Mucosa of descending colon (tissue), 3 donors: ENCODE results near the gene DIDO1. TPM values are rescaled to one million over a fixed set of nuclear protein-coding genes. Genes with fewer than 3 reads are reported as not detected.

Experiments used
- ATAC-seq: fragments of 200-7000 bp; cut with Tn5 transposase; one replicate; pipeline ENCODE4 v1.9.1; 2020; ENCODE audit warnings: mild to moderate bottlenecking, moderate library complexity
- DNase-seq, 3 donors: peaks; one replicate each; pipeline ENCODE4 v3.0.0-alpha.2; 2020
- H3K36me3 ChIP-seq: fragments of 200-600 bp; one replicate; pipeline ENCODE4 v1.8.0; 2021; ENCODE audit warnings: low read depth, mild to moderate bottlenecking
- H3K4me1 ChIP-seq: fragments of 200-600 bp; one replicate; pipeline ENCODE4 v1.8.0; 2021; ENCODE audit warnings: low read depth, mild to moderate bottlenecking
- H3K4me3 ChIP-seq: fragments of 200-600 bp; one replicate; pipeline ENCODE4 v1.8.0; 2021; ENCODE audit warnings: mild to moderate bottlenecking
- H3K9me3 ChIP-seq: fragments of 200-600 bp; one replicate; pipeline ENCODE4 v1.8.0; 2021; ENCODE audit warnings: mild to moderate bottlenecking
- intact Hi-C, 2 donors: fragments of 100-400 bp; cut with DNase I in 1 of 2; cut with micrococcal nuclease in 1 of 2; formaldehyde crosslinking; loops; one replicate each; pipeline versions ENCODE4 v1.11.0 to v1.11.1; 2022; cut with DNase I, micrococcal nuclease
- total RNA-seq, 3 donors: library from RNA; stranded (reverse); fragmentation: NEBNext Ultra II Directional in 2 of 3; extraction: Animal tissue kit (Norgen Biotek cat#: 25700) in 2 of 3; gene quantifications; one replicate each; pipeline versions ENCODE4 v1.2.1 to v1.2.4, GENCODE V29; 2021 to 2023
- TF ChIP-seq, protein P1 (sequence below): fragments of 200-600 bp; IDR thresholded peaks from one replicate; pipeline ENCODE4 v1.8.0; 2022; ENCODE audit warnings: antibody characterized with exemption, mild to moderate bottlenecking
- donor health status: DM: no; HTN: no; CAD: no; lungs with moderate emphysema.
- donor health status: DM: no; HTN: no; CAD: no.
- donor health status: DM: no; HTN: yes; CAD: no.

The DIDO1 gene
- total RNA-seq, 3 donors from 2014 or later = 53.4 to 72.5 (median 67.4) TPM

GRCh38 chr20:62971211-62971949, 45.1 kb upstream of the DIDO1 start:
- Histone ChIP-seq H3K36me3 (no peaks in the 10 kb centered on the region), H3K4me1 (peaks cover 6% of the 10 kb centered on the region), H3K9me3 (no peaks in the 10 kb centered on the region), H3K4me3 (no peak overlapping the region)
- intact Hi-C loops = no loop called here
- TF ChIP-seq, protein P1, sequence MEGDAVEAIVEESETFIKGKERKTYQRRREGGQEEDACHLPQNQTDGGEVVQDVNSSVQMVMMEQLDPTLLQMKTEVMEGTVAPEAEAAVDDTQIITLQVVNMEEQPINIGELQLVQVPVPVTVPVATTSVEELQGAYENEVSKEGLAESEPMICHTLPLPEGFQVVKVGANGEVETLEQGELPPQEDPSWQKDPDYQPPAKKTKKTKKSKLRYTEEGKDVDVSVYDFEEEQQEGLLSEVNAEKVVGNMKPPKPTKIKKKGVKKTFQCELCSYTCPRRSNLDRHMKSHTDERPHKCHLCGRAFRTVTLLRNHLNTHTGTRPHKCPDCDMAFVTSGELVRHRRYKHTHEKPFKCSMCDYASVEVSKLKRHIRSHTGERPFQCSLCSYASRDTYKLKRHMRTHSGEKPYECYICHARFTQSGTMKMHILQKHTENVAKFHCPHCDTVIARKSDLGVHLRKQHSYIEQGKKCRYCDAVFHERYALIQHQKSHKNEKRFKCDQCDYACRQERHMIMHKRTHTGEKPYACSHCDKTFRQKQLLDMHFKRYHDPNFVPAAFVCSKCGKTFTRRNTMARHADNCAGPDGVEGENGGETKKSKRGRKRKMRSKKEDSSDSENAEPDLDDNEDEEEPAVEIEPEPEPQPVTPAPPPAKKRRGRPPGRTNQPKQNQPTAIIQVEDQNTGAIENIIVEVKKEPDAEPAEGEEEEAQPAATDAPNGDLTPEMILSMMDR = no peak
- DNase-seq (no peak), ATAC-seq (no peak)

DNA sequence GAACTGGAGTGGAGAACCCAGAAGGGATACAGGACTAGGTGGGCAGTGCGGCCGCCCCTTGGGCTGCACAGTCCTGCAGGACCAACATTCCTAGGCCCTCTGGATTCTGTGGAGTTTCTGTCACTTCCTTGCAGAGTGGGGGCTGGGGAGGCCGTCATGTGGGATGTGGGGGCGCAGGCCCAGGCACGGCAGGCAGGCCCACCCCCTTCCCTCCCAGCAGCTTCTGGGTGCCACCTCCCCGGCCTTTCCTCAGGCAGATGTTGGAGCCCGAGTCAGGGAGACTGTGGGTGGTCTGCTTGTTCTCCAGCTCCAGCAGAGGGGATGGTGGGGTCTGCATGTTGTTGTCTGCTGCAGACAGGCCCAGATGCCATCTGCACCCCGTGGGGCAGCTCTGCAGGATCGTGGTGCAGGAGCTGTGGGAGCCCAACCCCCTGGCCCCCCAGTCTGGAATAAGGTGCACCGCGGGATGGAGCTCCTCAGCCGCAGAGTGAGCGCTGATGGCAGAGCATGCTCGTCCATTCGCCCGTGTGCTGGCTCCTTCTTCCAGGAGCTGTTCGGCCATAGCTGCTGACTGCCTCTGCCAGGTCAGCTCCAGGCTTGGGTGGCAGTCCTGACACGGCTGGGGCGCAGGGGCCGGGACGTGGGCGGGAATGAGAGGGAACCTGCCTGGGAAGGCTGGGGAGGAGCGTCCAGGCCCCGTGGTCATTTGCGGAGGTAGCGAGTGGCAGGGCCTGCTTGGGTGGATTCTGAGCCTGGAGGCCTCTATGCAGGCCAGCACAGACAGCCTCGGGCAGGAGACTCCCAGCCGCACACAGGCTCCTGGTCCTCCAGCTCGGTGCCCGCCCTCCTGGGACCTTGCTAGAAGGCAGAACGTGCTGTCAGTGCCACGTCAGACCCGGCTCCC, 44.3 kb upstream of the DIDO1 start:
- TF ChIP-seq, protein P1 = no peak
- Histone ChIP-seq H3K36me3 (no peaks in the 10 kb centered on the region), H3K4me3 (no peak overlapping the region), H3K9me3 (no peaks in the 10 kb centered on the region), H3K4me1 (peaks cover 6% of the 10 kb centered on the region)
- intact Hi-C loops = no loop called here
- ATAC-seq (no peak), DNase-seq (no peak)

DNA sequence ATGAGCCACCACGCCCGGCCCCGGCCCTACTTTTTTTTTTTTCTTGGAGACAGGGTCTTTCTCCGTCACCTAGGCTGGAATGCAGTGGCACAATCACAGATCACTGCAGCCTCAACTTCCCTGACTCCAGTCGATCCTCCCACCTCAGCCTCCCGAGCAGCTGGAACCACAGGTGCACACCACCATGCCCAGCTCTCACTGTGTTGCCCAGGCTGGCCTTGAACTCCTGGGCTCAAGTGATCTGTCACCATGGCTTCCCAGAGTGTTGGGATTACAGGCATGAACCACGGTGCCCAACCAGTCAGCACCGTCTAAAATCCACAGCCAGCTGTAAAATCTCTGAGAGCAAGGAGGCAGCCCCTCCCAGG, 43.6 kb upstream of the DIDO1 start:
- TF ChIP-seq, protein P1 = no peak

GRCh38 chr20:62969179-62969760, 43.0 kb upstream of the DIDO1 start:
- no peak overlapping the region for H3K4me3 ChIP-seq
- no peak for DNase-seq
- intact Hi-C loops = no loop called here
- no peaks in the 10 kb centered on the region for H3K9me3 ChIP-seq
- no peaks in the 10 kb centered on the region for H3K36me3 ChIP-seq
- peaks cover 6% of the 10 kb centered on the region for H3K4me1 ChIP-seq
- ATAC-seq = no peak
- TF ChIP-seq, protein P1 = no peak

More for the DNA sequence above, 43.6 kb upstream of the DIDO1 start:
- intact Hi-C loops = no loop called here
- Histone ChIP-seq H3K9me3 (no peaks in the 10 kb centered on the region), H3K4me1 (peaks cover 6% of the 10 kb centered on the region), H3K4me3 (no peak overlapping the region), H3K36me3 (no peaks in the 10 kb centered on the region)
- DNase-seq = no peak
- no peak for ATAC-seq

GRCh38 chr20:62968378-62969178, 42.3 kb upstream of the DIDO1 start:
- TF ChIP-seq, protein P1 = no peak
- no peaks in the 10 kb centered on the region for H3K9me3 ChIP-seq
- H3K4me3 ChIP-seq = no peak overlapping the region
- no peak for ATAC-seq
- H3K4me1 ChIP-seq = peaks cover 6% of the 10 kb centered on the region
- intact Hi-C loops = no loop called here
- H3K36me3 ChIP-seq = no peaks in the 10 kb centered on the region
- no peak for DNase-seq
